HG02678 (cell line): ENCODE results near the gene RGS6.

Experiments
- ATAC-seq: cut with Tn5 transposase; IDR thresholded peaks from one replicate; pipeline ENCODE4 v1.9.1; 2021; ENCODE audit warnings: mild to moderate bottlenecking, moderate library complexity; ENCODE audit not compliant: unreplicated experiment

RGS6 gene

GRCh38 chr14:72483311-72483710 is 551.1 kb downstream of the RGS6 start:
- ATAC-seq = no peak

- no peak for ATAC-seq
Observed at GRCh38 chr14:72485695-72486094, 553.5 kb downstream of the RGS6 start.

- ATAC-seq = no peak
Observed at GRCh38 chr14:72488514-72488913, 556.3 kb downstream of the RGS6 start.

- ATAC-seq = no peak
Observed at GRCh38 chr14:72492196-72492595, 560.0 kb downstream of the RGS6 start.

- ATAC-seq = no peak
Observed at GRCh38 chr14:72495668-72496067, 563.4 kb downstream of the RGS6 start.

- ATAC-seq = no peak
Observed at GRCh38 chr14:72498646-72499045, 566.4 kb downstream of the RGS6 start.

GRCh38 chr14:72499746-72500145 is 567.5 kb downstream of the RGS6 start:
- ATAC-seq = no peak

- no peak for ATAC-seq
Observed at GRCh38 chr14:72500234-72500838, 568.1 kb downstream of the RGS6 start.

- no peak for ATAC-seq
Observed at GRCh38 chr14:72501439-72501838, 569.2 kb downstream of the RGS6 start.

- ATAC-seq = no peak
Observed at GRCh38 chr14:72503271-72503670, 571.0 kb downstream of the RGS6 start.

GRCh38 chr14:72503696-72504368 is 571.6 kb downstream of the RGS6 start:
- ATAC-seq = no peak

- ATAC-seq = no peak
Observed at GRCh38 chr14:72510566-72510965, 578.3 kb downstream of the RGS6 start.

- ATAC-seq = no peak
Observed at GRCh38 chr14:72512281-72512680, 580.1 kb downstream of the RGS6 start.

- no peak for ATAC-seq
Observed at GRCh38 chr14:72512925-72513324, 580.7 kb downstream of the RGS6 start.

GRCh38 chr14:72513346-72513745 is 581.1 kb downstream of the RGS6 start:
- ATAC-seq = no peak

GRCh38 chr14:72513965-72514659 is 581.9 kb downstream of the RGS6 start:
- no peak for ATAC-seq

GRCh38 chr14:72514660-72515025 is 582.4 kb downstream of the RGS6 start:
- ATAC-seq = no peak

- ATAC-seq = no peak
Observed at GRCh38 chr14:72515779-72516770, 583.8 kb downstream of the RGS6 start.

GRCh38 chr14:72516936-72517700 is 584.9 kb downstream of the RGS6 start:
- ATAC-seq = no peak

- no peak for ATAC-seq
Observed at GRCh38 chr14:72517736-72518135, 585.5 kb downstream of the RGS6 start.
